Fibroblast of skin of left biceps (primary cell): ENCODE data around the gene NACA2.

Experiments used
- DNase-seq, 2 experiments: peaks; one replicate each; pipeline ENCODE4 v3.0.0-alpha.2; 2013; ENCODE audit warnings: low read depth in 2 of 2

The NACA2 gene

GRCh38 chr17:61547113-61547512 lies 43.9 kb downstream of the NACA2 start:
- DNase-seq = no peak

- DNase-seq = no peak
Measured at GRCh38 chr17:61545335-61545938, 45.6 kb downstream of the NACA2 start.

GRCh38 chr17:61543786-61544415 lies 47.1 kb downstream of the NACA2 start:
- no peak for DNase-seq

DNA sequence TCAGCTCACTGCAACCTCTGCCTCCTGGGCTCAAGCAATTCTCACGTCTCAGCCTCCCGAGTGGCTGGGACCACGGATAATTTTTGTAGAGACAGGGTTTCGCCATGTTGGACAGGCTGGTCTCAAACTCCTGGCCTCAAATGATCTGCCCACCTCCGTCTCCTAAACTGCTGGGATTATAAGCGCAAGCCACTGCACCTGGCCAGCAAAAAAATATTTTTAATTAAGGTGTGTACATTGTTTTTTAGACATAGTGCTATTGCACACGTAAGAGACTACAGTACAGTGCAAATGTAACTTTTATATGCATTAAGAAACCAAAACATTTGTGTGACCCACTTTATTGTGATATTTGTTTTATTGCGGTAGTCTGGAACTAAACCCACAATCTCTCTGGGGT lies 49.0 kb downstream of the NACA2 start:
- no peak for DNase-seq

DNA sequence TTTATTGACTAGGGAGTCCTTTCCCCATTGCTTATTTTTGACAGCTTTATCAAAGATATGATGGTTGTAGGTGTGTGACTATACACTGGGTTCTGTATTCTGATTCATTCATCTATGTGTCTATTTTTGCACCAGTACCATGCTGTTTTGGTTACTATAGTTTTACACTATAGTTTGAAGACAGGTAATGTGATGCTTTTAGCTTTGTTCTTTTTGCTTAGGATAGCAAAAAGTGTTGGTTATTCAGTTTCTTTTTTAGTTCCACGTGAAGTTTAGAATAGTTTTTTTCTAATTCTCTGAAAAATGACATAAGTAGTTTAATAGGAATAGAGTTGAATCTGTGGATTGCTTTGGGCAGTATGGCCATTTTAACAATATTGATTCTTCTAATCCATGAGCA lies 50.1 kb downstream of the NACA2 start:
- no peak for DNase-seq
